SU-DHL-6 (cell line): ENCODE measurements around the gene TARP.
A peak's percentile ranks its signal among the peaks of the same experiment; 100 is the strongest.

Source experiments
- EZH2phosphoT487 ChIP-seq: fragments of 200-600 bp; sonication (generic), shearing (Covaris generic); conservative IDR thresholded peaks from 2 replicates; pipeline ENCODE4 v1.6.1; 2018; ENCODE audit warnings: mild to moderate bottlenecking, antibody characterized with exemption, low read length, moderate library complexity, mixed read lengths
- TF ChIP-seq, protein P1 (sequence below): fragments of 200-600 bp; sonication (generic); IDR thresholded peaks from one replicate; pipeline ENCODE4 v1.5.1; 2017; ENCODE audit warnings: antibody characterized with exemption, mild to moderate bottlenecking, low read length, moderate library complexity; ENCODE audit not compliant: insufficient read depth, poor library complexity, severe bottlenecking

DNA sequence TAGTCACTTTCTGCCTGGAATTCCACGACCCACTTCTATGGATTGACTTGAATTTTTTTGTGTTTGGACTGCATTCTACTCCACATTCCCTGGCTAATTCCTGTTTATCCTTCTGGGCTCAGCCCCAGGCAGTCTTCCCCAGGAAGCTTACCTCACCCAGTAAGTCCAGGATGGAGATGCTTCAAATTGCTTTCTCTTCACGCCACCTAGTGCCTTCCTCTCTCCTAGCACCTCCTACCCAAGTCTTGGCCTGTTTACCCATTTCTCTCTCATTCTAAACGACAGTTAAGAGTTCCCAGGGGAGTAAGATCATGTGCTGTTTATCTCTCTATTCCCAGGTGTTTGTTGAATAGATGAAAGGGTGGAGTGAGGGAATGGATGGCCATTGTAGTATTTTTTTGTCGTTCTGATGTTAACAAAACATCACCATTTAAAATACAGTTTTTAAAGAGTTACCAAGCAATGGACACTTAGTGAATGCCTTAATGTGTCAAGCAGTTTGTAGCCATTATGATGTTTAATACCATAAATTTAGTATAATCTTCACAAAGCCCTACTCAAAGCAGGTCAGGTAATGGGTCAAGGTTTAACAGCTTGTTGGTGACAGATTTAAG is 45.5 kb upstream of the TARP start:
- TF ChIP-seq, protein P1, sequence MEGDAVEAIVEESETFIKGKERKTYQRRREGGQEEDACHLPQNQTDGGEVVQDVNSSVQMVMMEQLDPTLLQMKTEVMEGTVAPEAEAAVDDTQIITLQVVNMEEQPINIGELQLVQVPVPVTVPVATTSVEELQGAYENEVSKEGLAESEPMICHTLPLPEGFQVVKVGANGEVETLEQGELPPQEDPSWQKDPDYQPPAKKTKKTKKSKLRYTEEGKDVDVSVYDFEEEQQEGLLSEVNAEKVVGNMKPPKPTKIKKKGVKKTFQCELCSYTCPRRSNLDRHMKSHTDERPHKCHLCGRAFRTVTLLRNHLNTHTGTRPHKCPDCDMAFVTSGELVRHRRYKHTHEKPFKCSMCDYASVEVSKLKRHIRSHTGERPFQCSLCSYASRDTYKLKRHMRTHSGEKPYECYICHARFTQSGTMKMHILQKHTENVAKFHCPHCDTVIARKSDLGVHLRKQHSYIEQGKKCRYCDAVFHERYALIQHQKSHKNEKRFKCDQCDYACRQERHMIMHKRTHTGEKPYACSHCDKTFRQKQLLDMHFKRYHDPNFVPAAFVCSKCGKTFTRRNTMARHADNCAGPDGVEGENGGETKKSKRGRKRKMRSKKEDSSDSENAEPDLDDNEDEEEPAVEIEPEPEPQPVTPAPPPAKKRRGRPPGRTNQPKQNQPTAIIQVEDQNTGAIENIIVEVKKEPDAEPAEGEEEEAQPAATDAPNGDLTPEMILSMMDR: peak; percentile 41
- TF ChIP-seq EZH2phosphoT487: no peak
